ENCODE results near the gene EFCAB13. TPM values are rescaled to one million over a fixed set of nuclear protein-coding genes. Genes with fewer than 3 reads are reported as not detected.

Gene EFCAB13
- total RNA-seq, 4 donors from 2014 or later: 0.26 to 2.8 (median 2.1) TPM

- Histone ChIP-seq H3K27ac (no peak overlapping the region), H3K27me3 (no peaks in the 10 kb centered on the region), H3K4me1 (peaks cover 10% of the 10 kb centered on the region), H3K9me3 (no peaks in the 10 kb centered on the region), H3K36me3 (peaks cover 8% of the 10 kb centered on the region), H3K4me3 (no peak overlapping the region)
- WGBS: 95% methylated on average over 1 of the region's 1 CpG
- TF ChIP-seq POLR2AphosphoS5 (IDR thresholded peaks at IDR 0.05) (no peak), EP300 (IDR thresholded peaks at IDR 0.05) (no peak), POLR2A (IDR thresholded peaks at IDR 0.05) (no peak), CTCF (IDR thresholded peaks at IDR 0.05) (no peak)
- DNase-seq (ENCODE audit: low spot score in 2 of 2): no peak
Observed at GRCh38 chr17:47300718-47301117, 23.0 kb upstream of the EFCAB13 start.

GRCh38 chr17:47301161-47301560 lies 22.6 kb upstream of the EFCAB13 start:
- Histone ChIP-seq H3K9me3 (no peaks in the 10 kb centered on the region), H3K27ac (no peak overlapping the region), H3K27me3 (no peaks in the 10 kb centered on the region), H3K4me1 (peaks cover 11% of the 10 kb centered on the region), H3K36me3 (peaks cover 8% of the 10 kb centered on the region), H3K4me3 (no peak overlapping the region)
- 76% methylated on average over 3 of the region's 3 CpGs for WGBS
- TF ChIP-seq EP300 (IDR thresholded peaks at IDR 0.05): no peak
- no peak for TF ChIP-seq POLR2AphosphoS5 (IDR thresholded peaks at IDR 0.05)
- no peak for TF ChIP-seq CTCF (IDR thresholded peaks at IDR 0.05)
- TF ChIP-seq POLR2A (IDR thresholded peaks at IDR 0.05): no peak
- DNase-seq (ENCODE audit: low spot score in 2 of 2): no peak

GRCh38 chr17:47301831-47302230 lies 21.9 kb upstream of the EFCAB13 start:
- no peak for DNase-seq (ENCODE audit: low spot score in 2 of 2)
- TF ChIP-seq CTCF (IDR thresholded peaks at IDR 0.05): no peak
- no peak for TF ChIP-seq POLR2A (IDR thresholded peaks at IDR 0.05)
- no peak for TF ChIP-seq EP300 (IDR thresholded peaks at IDR 0.05)
- no peak for TF ChIP-seq POLR2AphosphoS5 (IDR thresholded peaks at IDR 0.05)
- Histone ChIP-seq H3K4me1 (peaks cover 12% of the 10 kb centered on the region), H3K27me3 (no peaks in the 10 kb centered on the region), H3K9me3 (no peaks in the 10 kb centered on the region), H3K27ac (no peak overlapping the region), H3K36me3 (peaks cover 8% of the 10 kb centered on the region), H3K4me3 (no peak overlapping the region)
- WGBS: 95% methylated on average over 2 of the region's 2 CpGs

GRCh38 chr17:47304186-47304585 lies 19.6 kb upstream of the EFCAB13 start:
- Histone ChIP-seq H3K27me3 (no peaks in the 10 kb centered on the region), H3K36me3 (peaks cover 11% of the 10 kb centered on the region), H3K4me3 (no peak overlapping the region), H3K9me3 (no peaks in the 10 kb centered on the region), H3K27ac (peak overlapping the region; percentile 26), H3K4me1 (peaks cover 12% of the 10 kb centered on the region)
- WGBS: 100% methylated on average over 1 of the region's 1 CpG
- no peak for DNase-seq (ENCODE audit: low spot score in 2 of 2)
- TF ChIP-seq EP300 (IDR thresholded peaks at IDR 0.05): no peak
- TF ChIP-seq POLR2AphosphoS5 (IDR thresholded peaks at IDR 0.05): no peak
- no peak for TF ChIP-seq CTCF (IDR thresholded peaks at IDR 0.05)
- TF ChIP-seq POLR2A (IDR thresholded peaks at IDR 0.05): no peak

- Histone ChIP-seq H3K4me1 (peaks cover 12% of the 10 kb centered on the region), H3K4me3 (no peak overlapping the region), H3K36me3 (peaks cover 11% of the 10 kb centered on the region), H3K27me3 (no peaks in the 10 kb centered on the region), H3K27ac (peak overlapping the region; percentile 26), H3K9me3 (no peaks in the 10 kb centered on the region)
- 46% methylated on average over 4 of the region's 4 CpGs for WGBS
- no peak for DNase-seq (ENCODE audit: low spot score in 2 of 2)
- no peak for TF ChIP-seq CTCF (IDR thresholded peaks at IDR 0.05)
- TF ChIP-seq POLR2A (IDR thresholded peaks at IDR 0.05): no peak
- no peak for TF ChIP-seq POLR2AphosphoS5 (IDR thresholded peaks at IDR 0.05)
- no peak for TF ChIP-seq EP300 (IDR thresholded peaks at IDR 0.05)
Observed at GRCh38 chr17:47305302-47305923, 18.3 kb upstream of the EFCAB13 start.

Measured in suprapubic skin (tissue), 4 donors.